Stimulated activated CD8-positive, alpha-beta memory T cell treated with anti-CD3 and anti-CD28 coated beads, Interleukin-15, amount 100 ng/mL, for 4 hours (primary cell): ENCODE measurements around the gene FAM111B.

Experiments used
- DNase-seq, 2 donors: peaks; one replicate each; pipeline ENCODE4 v3.0.0-alpha.2; 2020; ENCODE audit warnings: low read depth in 2 of 2

FAM111B gene

GRCh38 chr11:59154610-59155009, 47.6 kb downstream of the FAM111B start:
- DNase-seq = no peak

- no peak for DNase-seq
Measured at GRCh38 chr11:59157433-59157832, 50.4 kb downstream of the FAM111B start.

GRCh38 chr11:59158206-59159068, 51.4 kb downstream of the FAM111B start:
- no peak for DNase-seq

GRCh38 chr11:59164028-59164427, 57.0 kb downstream of the FAM111B start:
- no peak for DNase-seq

GRCh38 chr11:59171508-59172322, 64.7 kb downstream of the FAM111B start, which contains the start of gene DTX4:
Gene DTX4 (plus strand): TSS chr11:59172132. CDS start chr11:59172596, 464 bp downstream.
- peak; percentile 68 to 77 for DNase-seq

GRCh38 chr11:59172345-59173079, 65.5 kb downstream of the FAM111B start:
- DNase-seq = no peak

GRCh38 chr11:59173080-59173963, 66.3 kb downstream of the FAM111B start:
- DNase-seq = no peak

- no peak for DNase-seq
Measured at GRCh38 chr11:59173964-59174663, 67.1 kb downstream of the FAM111B start.

GRCh38 chr11:59174664-59175033, 67.6 kb downstream of the FAM111B start:
- no peak for DNase-seq

- no peak for DNase-seq
Measured at GRCh38 chr11:59175091-59175501, 68.1 kb downstream of the FAM111B start.

- no peak for DNase-seq
Measured at GRCh38 chr11:59176330-59176729, 69.3 kb downstream of the FAM111B start.
